DMS 273 (cell line): Measurements from ENCODE around the gene B4GALT1.
A peak's percentile ranks its signal among the peaks of the same experiment; 100 is the strongest.
"Not testable (repeated sequence)": the region's sequence is repeated elsewhere in the genome, so short reads cannot be mapped to it uniquely, and the experiment has no call there.

Source experiments
- DNase-seq: peaks from one replicate; lab custom pipeline; 2025; ENCODE audit not compliant: unreplicated experiment; lab: John Stamatoyannopoulos, UW

The B4GALT1 gene

DNA sequence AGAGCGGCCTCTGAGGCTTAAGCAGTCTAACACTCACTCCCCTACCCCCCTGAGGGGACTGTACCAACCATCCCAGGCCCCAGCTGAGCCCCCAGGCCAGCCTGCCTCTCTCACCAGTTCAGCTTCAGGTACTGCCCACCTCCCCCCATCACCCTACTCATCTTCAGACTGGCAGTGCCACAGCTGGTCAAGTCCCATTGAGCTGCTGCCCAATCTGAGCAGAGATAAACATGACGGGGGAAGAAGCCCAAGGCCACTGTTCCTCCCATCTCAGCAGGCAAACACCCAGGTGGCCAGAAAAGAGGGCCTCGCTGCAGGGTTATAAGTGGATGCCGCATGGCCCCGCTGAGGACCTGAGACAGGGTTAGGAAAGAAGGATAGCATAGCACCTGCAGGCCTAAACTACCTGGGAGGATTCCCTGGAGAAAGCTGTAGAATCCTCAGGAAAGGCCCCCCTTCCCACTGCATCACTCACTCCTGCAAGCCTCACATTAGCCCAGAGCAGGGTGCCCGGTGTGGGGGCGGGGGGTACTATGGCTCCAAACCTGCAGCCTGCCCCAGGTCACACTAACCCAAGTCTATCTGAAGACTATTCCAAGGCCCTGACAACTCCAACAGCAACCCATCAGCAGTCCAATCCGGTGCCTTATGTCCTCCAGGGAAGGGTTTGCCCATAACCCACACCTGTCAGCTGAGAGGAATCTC, 3.6 kb downstream of the B4GALT1 start:
- DNase-seq = no peak

DNA sequence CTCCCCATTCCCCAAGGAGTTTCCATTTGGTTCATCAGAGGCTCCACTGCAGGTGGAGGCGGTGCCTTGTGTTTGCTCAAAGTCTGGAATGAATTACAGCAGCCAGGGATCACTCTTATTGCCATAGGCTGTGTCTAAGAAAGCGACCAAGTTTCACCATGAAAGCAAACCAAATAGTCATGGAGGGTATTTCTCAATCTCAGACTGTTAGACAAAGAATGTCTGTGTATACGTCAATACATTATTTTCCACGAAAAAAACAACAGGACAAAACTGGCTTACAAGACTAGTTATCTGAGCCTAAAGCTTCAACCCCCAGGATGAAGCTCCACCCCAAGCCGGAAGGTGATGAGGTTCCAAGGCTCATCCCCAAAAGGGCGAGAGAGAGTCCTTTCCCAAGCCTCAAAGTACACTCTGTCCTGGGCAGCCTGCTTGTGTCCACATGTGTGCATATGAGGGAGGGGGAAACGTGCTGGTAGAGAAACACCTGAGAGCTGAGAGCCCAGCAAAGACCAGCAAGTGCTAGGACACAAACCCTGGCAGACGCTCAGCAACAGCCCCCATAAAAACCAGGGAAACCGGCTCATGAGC, 4.3 kb downstream of the B4GALT1 start:
- peak; percentile 43 for DNase-seq

GRCh38 chr9:33161589-33162132, 5.5 kb downstream of the B4GALT1 start:
- DNase-seq = no peak

GRCh38 chr9:33161011-33161588, 6.0 kb downstream of the B4GALT1 start:
- peak; percentile 55 for DNase-seq

GRCh38 chr9:33160446-33160845, 6.7 kb downstream of the B4GALT1 start:
- DNase-seq = not testable (repeated sequence)

DNA sequence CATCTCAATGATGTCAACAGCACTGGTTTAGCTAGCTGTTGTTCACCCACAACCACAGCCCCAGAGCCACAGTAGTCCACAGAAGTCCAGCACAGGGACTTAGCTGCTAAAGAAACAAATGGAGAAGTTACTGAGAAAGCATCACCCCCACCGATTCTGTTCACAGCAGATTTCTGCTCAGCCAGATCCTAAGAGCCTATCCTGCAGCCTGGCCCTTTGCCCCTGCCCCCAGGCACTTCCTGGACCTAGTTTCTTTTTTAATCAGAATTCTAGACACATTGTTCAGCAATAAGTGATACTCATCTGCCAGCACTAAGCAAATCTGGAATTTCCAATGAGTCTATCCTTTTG, 7.4 kb downstream of the B4GALT1 start:
- DNase-seq = no peak

GRCh38 chr9:33158843-33159776, 8.0 kb downstream of the B4GALT1 start:
- peak; percentile 33 for DNase-seq

DNA sequence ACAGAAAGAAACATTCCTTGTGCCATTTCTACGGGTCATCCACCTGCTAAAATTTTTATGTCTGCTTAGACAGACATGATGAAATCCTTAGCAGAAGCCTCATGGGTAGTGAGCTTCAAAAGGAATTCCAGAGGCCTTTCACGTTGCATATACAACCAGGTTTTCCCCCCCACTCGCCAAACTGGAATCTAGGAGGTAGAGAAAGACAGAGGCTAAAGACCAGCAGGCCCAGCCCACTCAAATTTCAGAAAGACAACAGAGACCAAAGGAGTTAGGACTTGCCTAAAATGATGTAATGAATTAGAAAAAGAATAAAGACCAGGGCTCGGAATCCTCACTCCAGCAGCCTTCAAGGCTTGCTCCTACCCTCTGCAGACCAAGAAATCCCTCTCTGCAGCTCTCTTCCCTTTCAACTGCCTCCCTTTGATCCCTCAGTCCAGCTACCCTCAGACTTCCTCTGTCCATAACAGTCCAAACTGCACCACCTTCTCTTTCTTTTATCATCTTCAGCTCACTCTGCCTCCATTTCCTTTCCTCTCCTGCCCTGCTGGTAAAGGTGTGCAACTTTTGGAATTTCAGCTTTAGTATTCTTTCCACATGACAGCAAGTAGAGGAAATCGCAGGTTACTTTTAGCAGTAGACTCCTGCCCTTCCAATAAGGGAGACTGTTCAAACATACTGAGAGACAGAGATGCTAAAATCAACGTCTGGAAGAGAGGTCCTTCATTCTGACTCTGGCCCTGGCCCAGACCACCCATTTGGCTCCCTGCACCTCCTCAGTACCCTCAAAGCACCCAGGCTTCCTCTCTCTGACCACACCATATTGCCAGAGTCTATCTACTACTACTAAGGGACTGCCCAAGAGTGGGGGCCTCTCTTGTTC, 8.9 kb downstream of the B4GALT1 start:
- DNase-seq = no peak

GRCh38 chr9:33155393-33155792, 11.7 kb downstream of the B4GALT1 start:
- DNase-seq = no peak

- DNase-seq = no peak
Measured at GRCh38 chr9:33154371-33154770, 12.8 kb downstream of the B4GALT1 start.

- DNase-seq = no peak
Measured at GRCh38 chr9:33153666-33154065, 13.5 kb downstream of the B4GALT1 start.

- no peak for DNase-seq
Measured at GRCh38 chr9:33153001-33153400, 14.1 kb downstream of the B4GALT1 start.

GRCh38 chr9:33151601-33152000, 15.5 kb downstream of the B4GALT1 start:
- DNase-seq = peak; percentile 37

GRCh38 chr9:33151007-33151557, 16.1 kb downstream of the B4GALT1 start:
- DNase-seq = peak; percentile 82

GRCh38 chr9:33148367-33149014, 18.6 kb downstream of the B4GALT1 start:
- DNase-seq = peak; percentile 12

DNA sequence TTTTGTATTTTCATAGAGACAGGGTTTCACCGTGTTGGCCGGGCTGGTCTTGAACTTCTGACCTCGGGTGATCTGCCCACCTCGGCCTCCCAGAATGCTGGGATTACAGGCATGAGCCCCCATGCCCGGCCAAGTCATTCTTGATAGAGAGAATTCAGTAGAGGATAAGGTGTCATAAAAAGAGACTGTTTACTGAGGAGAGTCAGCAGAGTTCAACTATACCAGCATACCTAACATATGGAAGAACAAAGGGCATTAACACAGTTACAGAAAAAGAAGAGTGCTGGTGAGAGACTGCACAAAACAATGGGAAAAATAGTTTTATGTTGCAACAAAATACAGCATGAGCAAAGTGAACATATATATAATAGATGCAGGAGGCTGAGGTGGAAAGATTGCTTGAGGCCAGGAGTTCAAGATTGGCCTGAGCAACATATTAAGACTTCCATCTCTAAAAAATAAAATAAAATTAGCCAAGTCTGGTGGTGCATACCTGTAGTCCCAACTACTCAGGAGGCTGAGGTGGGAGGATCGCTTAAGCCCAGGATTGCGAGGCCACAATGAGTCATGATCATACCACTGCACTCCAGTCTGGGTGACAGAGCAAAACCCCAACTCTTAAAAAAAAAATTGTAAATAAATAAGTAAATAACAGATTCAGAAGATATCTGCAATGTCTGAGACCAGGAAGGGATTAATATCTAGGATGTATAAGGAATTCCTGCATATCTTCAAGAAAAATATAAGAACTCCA, 19.5 kb downstream of the B4GALT1 start:
- no peak for DNase-seq

DNA sequence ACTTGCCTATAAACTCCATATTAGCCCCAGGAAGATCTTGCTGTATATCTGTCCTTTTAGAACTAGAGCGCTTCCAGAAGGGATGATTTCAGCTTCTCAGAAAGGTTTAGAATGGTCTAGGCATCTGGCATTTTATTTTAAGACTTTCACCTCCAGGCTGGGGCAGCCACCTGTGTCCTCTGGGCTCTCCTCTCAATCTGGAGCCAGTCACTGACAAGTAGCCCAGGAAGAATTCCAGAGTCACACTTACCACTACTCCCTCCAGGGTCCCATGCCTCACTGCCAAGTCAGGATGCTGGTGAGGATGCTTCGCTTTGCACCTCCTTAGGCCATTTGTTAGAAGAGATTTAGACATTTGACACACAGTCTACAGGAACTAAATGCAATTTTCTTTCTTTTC, 20.8 kb downstream of the B4GALT1 start:
- no peak for DNase-seq

GRCh38 chr9:33144551-33144950, 22.6 kb downstream of the B4GALT1 start:
- no peak for DNase-seq

DNA sequence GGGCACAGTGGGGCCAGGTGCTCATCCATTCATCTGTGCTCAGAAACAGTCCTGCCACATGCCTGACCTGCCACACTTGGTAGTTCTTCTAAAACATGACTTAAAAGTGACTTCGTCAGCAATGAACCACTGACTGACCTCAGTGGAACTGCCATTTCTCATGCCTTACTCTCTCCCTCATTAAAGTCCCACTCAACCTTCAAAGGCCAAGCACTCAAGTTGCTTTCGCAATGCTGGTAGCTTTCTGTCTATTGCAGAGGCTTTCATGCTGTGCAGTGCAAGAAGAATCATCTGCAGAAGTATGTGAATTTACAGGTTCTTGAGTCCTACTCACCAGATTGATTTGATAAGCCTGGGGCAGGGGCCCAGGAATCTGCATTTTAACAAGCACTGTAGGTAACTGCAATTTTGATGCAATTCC, 23.9 kb downstream of the B4GALT1 start:
- no peak for DNase-seq
